ENCODE results near the gene POLE2.

The POLE2 gene

DNA sequence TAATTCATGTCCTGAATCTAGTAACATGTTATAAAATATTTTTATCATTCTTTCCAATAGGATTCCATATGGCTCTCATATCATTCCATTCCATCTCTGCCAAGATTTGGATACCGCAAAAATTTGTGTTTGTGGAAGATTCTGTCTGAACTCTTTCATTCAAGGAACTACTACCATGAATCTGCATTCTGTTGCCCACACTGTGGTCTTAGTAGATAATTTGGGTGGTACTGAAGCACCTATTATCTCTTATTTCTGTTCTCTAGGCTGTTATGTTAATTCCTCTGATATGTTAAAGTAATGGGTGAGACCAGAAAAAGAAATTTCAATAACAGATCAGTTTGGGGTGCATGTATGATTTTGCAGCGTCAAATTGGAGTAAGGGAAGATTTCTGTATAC is 73.8 kb downstream of the POLE2 start:
- H3K4me3 ChIP-seq (ENCODE audit: low read depth, low read length), result no peak overlapping the region
- DNase-seq (ENCODE audit: low read depth), result no peak
- TF ChIP-seq, protein P1, sequence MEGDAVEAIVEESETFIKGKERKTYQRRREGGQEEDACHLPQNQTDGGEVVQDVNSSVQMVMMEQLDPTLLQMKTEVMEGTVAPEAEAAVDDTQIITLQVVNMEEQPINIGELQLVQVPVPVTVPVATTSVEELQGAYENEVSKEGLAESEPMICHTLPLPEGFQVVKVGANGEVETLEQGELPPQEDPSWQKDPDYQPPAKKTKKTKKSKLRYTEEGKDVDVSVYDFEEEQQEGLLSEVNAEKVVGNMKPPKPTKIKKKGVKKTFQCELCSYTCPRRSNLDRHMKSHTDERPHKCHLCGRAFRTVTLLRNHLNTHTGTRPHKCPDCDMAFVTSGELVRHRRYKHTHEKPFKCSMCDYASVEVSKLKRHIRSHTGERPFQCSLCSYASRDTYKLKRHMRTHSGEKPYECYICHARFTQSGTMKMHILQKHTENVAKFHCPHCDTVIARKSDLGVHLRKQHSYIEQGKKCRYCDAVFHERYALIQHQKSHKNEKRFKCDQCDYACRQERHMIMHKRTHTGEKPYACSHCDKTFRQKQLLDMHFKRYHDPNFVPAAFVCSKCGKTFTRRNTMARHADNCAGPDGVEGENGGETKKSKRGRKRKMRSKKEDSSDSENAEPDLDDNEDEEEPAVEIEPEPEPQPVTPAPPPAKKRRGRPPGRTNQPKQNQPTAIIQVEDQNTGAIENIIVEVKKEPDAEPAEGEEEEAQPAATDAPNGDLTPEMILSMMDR (IDR thresholded peaks at IDR 0.05; ENCODE audit: insufficient read depth, low read depth, low read length, missing control alignments), result no peak

DNA sequence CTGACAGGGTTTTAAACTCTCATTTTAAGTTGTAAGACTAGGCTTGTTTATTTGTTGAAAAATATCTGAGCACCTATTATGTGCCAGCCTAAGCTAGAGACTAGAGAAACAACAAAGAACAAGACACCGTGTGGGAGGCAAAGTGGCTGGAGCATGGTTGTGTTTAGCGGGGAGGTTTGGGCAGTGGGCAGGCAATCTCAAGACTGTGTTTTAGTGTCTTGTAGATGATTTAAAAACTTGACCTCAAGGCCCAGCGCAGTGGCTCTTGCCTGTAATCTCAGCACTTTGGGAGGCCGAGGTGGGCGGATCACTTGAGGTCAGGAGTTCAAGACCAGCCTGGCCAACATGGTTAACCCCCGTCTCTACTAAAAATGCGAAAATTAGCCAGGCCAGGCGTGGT is 75.3 kb downstream of the POLE2 start:
- H3K4me3 ChIP-seq (ENCODE audit: low read depth, low read length), result no peak overlapping the region
- TF ChIP-seq, protein P1 (IDR thresholded peaks at IDR 0.05; ENCODE audit: insufficient read depth, low read depth, low read length, missing control alignments), result no peak
- no peak for DNase-seq (ENCODE audit: low read depth)

DNA sequence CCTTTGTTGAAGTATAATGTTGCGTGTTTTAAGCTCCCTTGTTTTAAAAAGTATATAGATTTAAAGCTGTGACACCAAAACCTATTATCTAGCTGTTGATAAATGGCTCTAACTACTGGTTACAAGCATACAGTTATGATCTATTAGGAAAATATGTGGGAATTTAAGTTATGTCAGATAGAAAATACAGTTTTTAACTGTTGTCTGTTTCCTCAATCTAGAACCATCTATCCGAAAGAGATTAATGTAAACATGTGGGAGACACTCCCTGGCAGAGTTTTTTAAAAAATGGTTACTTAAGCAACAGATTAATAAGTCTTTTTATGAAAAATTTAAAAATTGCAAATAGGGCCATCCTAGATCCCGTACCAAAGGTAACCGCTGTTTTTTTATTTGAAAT is 75.8 kb downstream of the POLE2 start:
- TF ChIP-seq, protein P1 (IDR thresholded peaks at IDR 0.05; ENCODE audit: insufficient read depth, low read depth, low read length, missing control alignments), result no peak
- no peak overlapping the region for H3K4me3 ChIP-seq (ENCODE audit: low read depth, low read length)
- DNase-seq (ENCODE audit: low read depth), result no peak

DNA sequence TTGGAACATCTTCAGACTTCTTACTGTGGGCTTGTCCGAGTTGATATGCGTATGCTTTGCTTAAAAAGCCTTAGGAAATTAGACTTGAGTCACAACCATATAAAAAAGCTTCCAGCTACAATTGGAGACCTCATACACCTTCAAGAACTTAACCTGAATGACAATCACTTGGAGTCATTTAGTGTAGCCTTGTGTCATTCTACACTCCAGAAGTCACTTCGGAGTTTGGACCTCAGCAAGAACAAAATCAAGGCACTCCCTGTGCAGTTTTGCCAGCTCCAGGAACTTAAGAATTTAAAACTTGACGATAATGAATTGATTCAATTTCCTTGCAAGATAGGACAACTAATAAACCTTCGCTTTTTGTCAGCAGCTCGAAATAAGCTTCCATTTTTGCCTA is 80.4 kb downstream of the POLE2 start:
- TF ChIP-seq, protein P1 (IDR thresholded peaks at IDR 0.05; ENCODE audit: insufficient read depth, low read depth, low read length, missing control alignments), result no peak
- no peak overlapping the region for H3K4me3 ChIP-seq (ENCODE audit: low read depth, low read length)
- DNase-seq (ENCODE audit: low read depth), result no peak

DNA sequence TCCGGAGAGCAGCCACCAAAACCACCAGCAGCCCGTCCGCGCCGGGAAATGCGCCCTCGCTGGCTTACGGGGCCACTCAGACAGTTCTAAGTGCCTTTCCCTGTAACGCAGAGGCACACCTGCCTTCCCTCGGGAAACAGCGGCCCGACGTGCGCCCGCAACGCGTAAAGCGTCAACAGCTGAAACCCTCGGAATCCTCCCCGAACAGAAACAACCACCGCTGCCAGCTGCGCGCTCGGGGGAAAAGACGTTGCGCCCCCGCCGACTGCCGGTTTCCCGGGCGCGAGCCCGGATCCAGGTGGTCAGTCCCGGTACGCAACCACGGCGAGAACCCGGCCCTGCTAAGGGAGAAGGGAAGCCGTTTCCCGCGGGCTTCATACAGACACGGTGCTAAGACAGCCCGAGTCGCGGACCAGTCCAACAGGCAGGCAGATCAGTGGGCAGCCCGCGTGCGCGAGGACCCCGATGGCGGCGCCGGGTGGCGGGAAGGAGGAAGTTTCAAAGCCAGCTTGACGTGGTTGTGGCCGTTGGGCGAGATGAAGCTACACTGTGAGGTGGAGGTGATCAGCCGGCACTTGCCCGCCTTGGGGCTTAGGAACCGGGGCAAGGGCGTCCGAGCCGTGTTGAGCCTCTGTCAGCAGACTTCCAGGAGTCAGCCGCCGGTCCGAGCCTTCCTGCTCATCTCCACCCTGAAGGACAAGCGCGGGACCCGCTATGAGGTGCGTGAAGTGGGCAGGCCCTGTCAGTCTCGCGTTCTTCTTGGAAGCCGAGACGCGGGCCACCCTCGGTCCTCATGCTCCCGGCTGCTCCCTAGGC is 89.3 kb downstream of the POLE2 start, which contains the start of gene LRR1:
Gene LRR1, plus strand, starts transcription at position 456 of the 816 bp plus-strand sequence. Its CDS starts 81 bp downstream, at position 537.
- TF ChIP-seq, protein P1 (IDR thresholded peaks at IDR 0.05; ENCODE audit: insufficient read depth, low read depth, low read length, missing control alignments), result no peak
- peak within 1 kb of the TSS; percentile 71 for H3K4me3 ChIP-seq (ENCODE audit: low read depth, low read length)
- peak; percentile 90 for DNase-seq (ENCODE audit: low read depth)

DNA sequence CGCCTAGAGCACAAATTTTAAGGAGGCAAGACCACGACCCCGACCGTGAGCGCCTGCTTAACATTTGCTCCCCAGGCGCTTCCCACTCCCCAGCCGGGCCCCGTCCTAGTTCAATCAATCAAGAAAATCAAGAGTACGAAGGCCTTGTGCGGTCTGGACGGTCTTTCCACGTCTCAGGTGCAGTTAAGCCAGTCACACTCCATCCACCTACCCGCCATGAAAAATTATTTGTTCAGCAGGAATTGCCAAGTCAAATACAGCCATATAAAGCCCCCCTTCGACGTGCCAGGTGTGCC is 89.9 kb downstream of the POLE2 start:
- TF ChIP-seq, protein P1 (IDR thresholded peaks at IDR 0.05; ENCODE audit: insufficient read depth, low read depth, low read length, missing control alignments), result no peak
- DNase-seq (ENCODE audit: low read depth), result no peak

More for the DNA sequence above, 89.9 kb downstream of the POLE2 start:
- H3K4me3 ChIP-seq (ENCODE audit: low read depth, low read length), result peak overlapping the region; percentile 71
